Measurements from ENCODE around the gene DHRS3. TPM values are rescaled to one million over a fixed set of nuclear protein-coding genes. Genes with fewer than 3 reads are reported as not detected.

The DHRS3 gene
- total RNA-seq, 1 experiment from 2014 or later = 239 TPM

GRCh38 chr1:12636098-12636950 lies 18.3 kb upstream of the DHRS3 start:
- H3K27me3 Mint-ChIP-seq (ENCODE audit: unreplicated experiment) = no peaks in the 10 kb centered on the region
- CTCF ChIA-PET = no interaction called here
- H3K4me3 Mint-ChIP-seq (ENCODE audit: low read depth, unreplicated experiment) = no peak overlapping the region
- H3K4me1 Mint-ChIP-seq (ENCODE audit: low read depth, unreplicated experiment) = no peaks in the 10 kb centered on the region
- TF ChIP-seq CTCF (IDR thresholded peaks at IDR 0.05; ENCODE audit: unreplicated experiment) = no peak
- intact Hi-C loops (cut with micrococcal nuclease; ENCODE audit: unreplicated experiment) = no loop called here
- H3K36me3 Mint-ChIP-seq (ENCODE audit: insufficient read depth, unreplicated experiment) = no peaks in the 10 kb centered on the region
- peaks cover 8% of the 10 kb centered on the region for H3K9me3 Mint-ChIP-seq (ENCODE audit: low read depth, unreplicated experiment)
- DNase-seq = no peak
- no peak overlapping the region for H3K27ac Mint-ChIP-seq (ENCODE audit: unreplicated experiment)
- BruUV-seq (replicated peaks) = no TSS peak

- CTCF ChIA-PET = no interaction called here
- Mint-ChIP-seq H3K36me3 (ENCODE audit: insufficient read depth, unreplicated experiment) (no peaks in the 10 kb centered on the region), H3K9me3 (ENCODE audit: low read depth, unreplicated experiment) (peaks cover 3% of the 10 kb centered on the region), H3K27ac (ENCODE audit: unreplicated experiment) (no peak overlapping the region), H3K27me3 (ENCODE audit: unreplicated experiment) (no peaks in the 10 kb centered on the region), H3K4me1 (ENCODE audit: low read depth, unreplicated experiment) (no peaks in the 10 kb centered on the region), H3K4me3 (ENCODE audit: low read depth, unreplicated experiment) (no peak overlapping the region)
- TF ChIP-seq CTCF (IDR thresholded peaks at IDR 0.05; ENCODE audit: unreplicated experiment) = no peak
- intact Hi-C loops (cut with micrococcal nuclease; ENCODE audit: unreplicated experiment) = no loop called here
- no TSS peak for BruUV-seq (replicated peaks)
- DNase-seq = no peak
Observed at GRCh38 chr1:12634696-12635202, 16.7 kb upstream of the DHRS3 start.

- no peaks in the 10 kb centered on the region for H3K36me3 Mint-ChIP-seq (ENCODE audit: insufficient read depth, unreplicated experiment)
- no peak for DNase-seq
- no TSS peak for BruUV-seq (replicated peaks)
- no peaks in the 10 kb centered on the region for H3K27me3 Mint-ChIP-seq (ENCODE audit: unreplicated experiment)
- intact Hi-C loops (cut with micrococcal nuclease; ENCODE audit: unreplicated experiment) = no loop called here
- TF ChIP-seq CTCF (IDR thresholded peaks at IDR 0.05; ENCODE audit: unreplicated experiment) = no peak
- CTCF ChIA-PET = no interaction called here
- no peak overlapping the region for H3K4me3 Mint-ChIP-seq (ENCODE audit: low read depth, unreplicated experiment)
- H3K27ac Mint-ChIP-seq (ENCODE audit: unreplicated experiment) = no peak overlapping the region
- H3K9me3 Mint-ChIP-seq (ENCODE audit: low read depth, unreplicated experiment) = peaks cover 3% of the 10 kb centered on the region
- no peaks in the 10 kb centered on the region for H3K4me1 Mint-ChIP-seq (ENCODE audit: low read depth, unreplicated experiment)
Observed at GRCh38 chr1:12634156-12634555, 16.1 kb upstream of the DHRS3 start.

- no TSS peak for BruUV-seq (replicated peaks)
- Mint-ChIP-seq H3K27ac (ENCODE audit: unreplicated experiment) (no peak overlapping the region), H3K4me1 (ENCODE audit: low read depth, unreplicated experiment) (no peaks in the 10 kb centered on the region), H3K4me3 (ENCODE audit: low read depth, unreplicated experiment) (no peak overlapping the region), H3K36me3 (ENCODE audit: insufficient read depth, unreplicated experiment) (no peaks in the 10 kb centered on the region), H3K27me3 (ENCODE audit: unreplicated experiment) (no peaks in the 10 kb centered on the region), H3K9me3 (ENCODE audit: low read depth, unreplicated experiment) (no peaks in the 10 kb centered on the region)
- intact Hi-C loops (cut with micrococcal nuclease; ENCODE audit: unreplicated experiment) = no loop called here
- no peak for TF ChIP-seq CTCF (IDR thresholded peaks at IDR 0.05; ENCODE audit: unreplicated experiment)
- CTCF ChIA-PET = no interaction called here
- DNase-seq = no peak
Observed at GRCh38 chr1:12631571-12631970, 13.6 kb upstream of the DHRS3 start.
